GM12875 (cell line): Measurements from ENCODE around the gene PIEZO2.

ENCODE experiments used
- H3K4me3 ChIP-seq: one replicate; pipeline ENCODE4 v1.5.1; 2011; ENCODE audit warnings: low read depth, low read length, control low read depth
- CTCF ChIP-seq: IDR thresholded peaks from 2 replicates; pipeline ENCODE4 v1.5.1; 2011; ENCODE audit warnings: low read depth, mild to moderate bottlenecking, control low read depth, inconsistent platforms, low read length, moderate library complexity, borderline replicate concordance; ENCODE audit not compliant: insufficient read depth

The PIEZO2 gene

DNA sequence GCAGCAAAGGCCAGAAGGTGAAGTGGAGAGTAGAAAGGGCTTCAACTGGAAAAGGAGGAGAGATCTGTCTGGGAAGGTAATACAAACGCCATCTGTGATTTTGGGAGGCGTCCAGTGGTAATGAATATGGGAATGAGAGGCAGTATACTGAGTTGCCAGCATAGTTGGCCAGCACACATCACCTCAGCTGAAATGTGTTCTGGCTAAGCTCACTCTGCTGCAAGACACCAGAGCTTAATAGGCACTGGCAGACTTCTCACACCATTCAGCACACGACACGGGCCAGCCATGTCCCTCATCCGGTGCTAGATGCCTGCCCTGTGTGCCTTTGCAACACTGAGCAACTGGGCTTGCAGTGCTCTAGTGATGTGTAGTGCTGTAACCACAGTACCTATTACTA is 277.1 kb downstream of the PIEZO2 start:
- H3K4me3 ChIP-seq = no peak overlapping the region
- no peak for TF ChIP-seq CTCF

DNA sequence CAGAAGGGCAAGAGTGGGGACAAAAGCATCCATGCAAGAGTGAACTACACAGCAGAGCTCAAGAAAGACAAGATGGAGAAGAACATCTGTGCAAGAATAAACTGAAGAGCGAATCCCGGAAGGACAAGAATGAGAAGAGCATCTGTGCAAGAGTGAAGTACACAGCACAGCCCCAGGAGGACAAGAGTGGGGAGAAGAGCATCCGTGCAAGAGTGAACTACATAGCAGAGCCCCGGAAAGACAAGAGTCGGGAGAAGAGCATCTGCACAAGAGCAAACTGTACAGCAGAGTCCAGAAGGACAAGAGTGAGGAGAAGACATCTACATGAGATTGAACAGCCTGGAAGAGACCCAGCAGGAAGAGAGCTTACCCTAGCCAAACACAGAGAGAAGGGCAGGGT is 284.6 kb downstream of the PIEZO2 start:
- TF ChIP-seq CTCF = no peak
- H3K4me3 ChIP-seq = no peak overlapping the region

DNA sequence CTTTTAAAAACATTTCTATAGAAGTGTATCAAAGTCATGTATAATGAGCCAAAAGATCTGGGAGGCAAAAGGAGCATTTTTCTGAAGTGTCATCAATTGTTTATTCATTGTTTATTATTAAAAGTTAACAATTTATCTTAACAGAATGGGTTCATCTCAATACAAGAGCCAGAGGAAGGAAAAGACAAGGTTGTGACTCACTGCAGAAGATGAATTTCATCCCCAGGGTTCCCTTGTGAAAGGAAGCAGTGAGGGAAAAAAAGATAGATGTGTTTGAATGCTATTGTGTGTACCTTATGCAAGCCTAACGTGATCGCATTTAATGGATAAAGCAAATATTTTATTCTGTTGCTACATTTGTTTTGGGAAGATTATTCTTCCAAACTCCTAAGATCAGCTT is 286.3 kb downstream of the PIEZO2 start:
- H3K4me3 ChIP-seq = no peak overlapping the region
- TF ChIP-seq CTCF = no peak

DNA sequence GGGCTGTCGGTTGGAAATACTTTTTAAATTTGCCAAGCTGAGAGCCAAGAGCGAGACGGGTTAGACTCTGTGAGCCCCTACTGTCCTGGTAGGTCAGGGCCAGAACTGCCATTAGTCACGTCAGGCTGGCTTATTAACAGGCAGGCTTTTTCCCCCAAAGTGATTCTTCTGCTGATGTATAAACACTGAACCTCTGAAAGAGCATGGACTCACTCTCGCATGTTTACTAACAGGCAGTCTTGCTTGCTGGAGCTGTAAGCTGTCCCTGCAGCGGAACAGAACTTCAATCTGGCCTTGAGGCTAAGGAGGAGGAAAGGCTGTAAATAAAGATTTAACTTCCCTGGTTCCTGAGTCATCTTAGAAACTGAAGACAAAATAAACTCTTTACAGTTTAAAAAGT is 288.4 kb downstream of the PIEZO2 start:
- no peak overlapping the region for H3K4me3 ChIP-seq
- TF ChIP-seq CTCF = no peak

GRCh38 chr18:10860382-10860781 is 289.0 kb downstream of the PIEZO2 start:
- no peak overlapping the region for H3K4me3 ChIP-seq
- TF ChIP-seq CTCF = no peak

- no peak overlapping the region for H3K4me3 ChIP-seq
- no peak for TF ChIP-seq CTCF
Observed at GRCh38 chr18:10858477-10858876, 290.9 kb downstream of the PIEZO2 start.

DNA sequence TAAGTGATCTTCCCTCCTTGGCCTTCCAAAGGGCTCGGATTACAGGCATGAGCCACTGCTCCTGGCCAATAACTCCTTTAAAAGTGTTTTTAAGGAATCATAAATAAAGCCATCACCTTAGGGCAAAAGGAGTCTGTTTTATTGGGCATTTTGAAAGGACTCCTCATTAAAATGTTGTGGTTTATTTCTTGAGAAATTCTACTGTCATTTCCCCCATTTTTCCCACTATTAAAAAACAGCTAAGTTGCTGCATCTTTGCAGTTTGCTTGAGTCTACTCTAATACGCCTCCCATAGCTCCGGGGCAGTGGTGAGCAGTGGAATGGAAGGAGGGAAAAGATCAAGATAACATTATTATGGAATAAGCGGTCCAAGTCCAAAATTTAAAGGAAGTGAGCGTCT is 293.2 kb downstream of the PIEZO2 start:
- TF ChIP-seq CTCF = no peak

More for the DNA sequence above, 293.2 kb downstream of the PIEZO2 start:
- H3K4me3 ChIP-seq = no peak overlapping the region
